ENCODE results near the gene TEX19. TPM values are rescaled to one million over a fixed set of nuclear protein-coding genes. Genes with fewer than 3 reads are reported as not detected.

The TEX19 gene
- total RNA-seq, 4 donors from 2014 or later = not detected

GRCh38 chr17:82400206-82400605 lies 41.2 kb downstream of the TEX19 start:
- TF ChIP-seq EP300 (IDR thresholded peaks at IDR 0.05) (no peak), CTCF (IDR thresholded peaks at IDR 0.05) (no peak), POLR2AphosphoS5 (IDR thresholded peaks at IDR 0.05) (no peak), POLR2A (IDR thresholded peaks at IDR 0.05; ENCODE audit: low read depth) (no peak)
- Histone ChIP-seq H3K27ac (replicated peaks in 1 of 4) (peak overlapping the region in 1 of 4 donors; percentile 30), H3K36me3 (peaks cover 24 to 83% (median 42%) of the 10 kb centered on the region in 4 donors), H3K27me3 (no peaks in the 10 kb centered on the region), H3K4me3 (no peak overlapping the region), H3K9me3 (no peaks in the 10 kb centered on the region), H3K4me1 (peaks cover 5 to 37% (median 22%) of the 10 kb centered on the region in 4 donors)
- intact Hi-C loops (cut with DNase I) = no loop called here
- DNase-seq (ENCODE audit: extremely low spot score) = no peak
- 52% methylated on average over 7 of the region's 7 CpGs for WGBS

GRCh38 chr17:82400830-82401229 lies 41.8 kb downstream of the TEX19 start:
- TF ChIP-seq CTCF (IDR thresholded peaks at IDR 0.05) (no peak), EP300 (IDR thresholded peaks at IDR 0.05) (no peak), POLR2AphosphoS5 (IDR thresholded peaks at IDR 0.05) (no peak), POLR2A (IDR thresholded peaks at IDR 0.05; ENCODE audit: low read depth) (no peak)
- Histone ChIP-seq H3K36me3 (peaks cover 24 to 85% (median 42%) of the 10 kb centered on the region in 4 donors), H3K4me1 (peaks cover 5 to 37% (median 22%) of the 10 kb centered on the region in 4 donors), H3K9me3 (no peaks in the 10 kb centered on the region), H3K27ac (replicated peaks in 1 of 4) (no peak overlapping the region), H3K4me3 (no peak overlapping the region), H3K27me3 (no peaks in the 10 kb centered on the region)
- DNase-seq (ENCODE audit: extremely low spot score) = no peak
- WGBS = 87% methylated on average over 19 of the region's 19 CpGs
- intact Hi-C loops (cut with DNase I) = no loop called here

- peaks cover 10 to 23% (median 17%) of the 10 kb centered on the region in 4 donors for H3K4me1 ChIP-seq
- DNase-seq (ENCODE audit: extremely low spot score) = no peak
- H3K9me3 ChIP-seq = no peaks in the 10 kb centered on the region
- H3K27me3 ChIP-seq = no peaks in the 10 kb centered on the region
- TF ChIP-seq POLR2AphosphoS5 (IDR thresholded peaks at IDR 0.05) (no peak), EP300 (IDR thresholded peaks at IDR 0.05) (no peak), POLR2A (IDR thresholded peaks at IDR 0.05; ENCODE audit: low read depth) (no peak), CTCF (IDR thresholded peaks at IDR 0.05) (no peak)
- H3K36me3 ChIP-seq = peaks cover 24 to 93% (median 46%) of the 10 kb centered on the region in 4 donors
- no peak overlapping the region for H3K27ac ChIP-seq (replicated peaks in 1 of 4)
- 86% methylated on average over 7 of the region's 7 CpGs for WGBS
- intact Hi-C loops (cut with DNase I) = no loop called here
- H3K4me3 ChIP-seq = no peak overlapping the region
Measured at GRCh38 chr17:82402865-82403264, 43.8 kb downstream of the TEX19 start.

GRCh38 chr17:82403662-82404660 lies 44.9 kb downstream of the TEX19 start:
- intact Hi-C loops (cut with DNase I) = no loop called here
- WGBS = 94% methylated on average over 67 of the region's 67 CpGs
- Histone ChIP-seq H3K9me3 (no peaks in the 10 kb centered on the region), H3K4me1 (peaks cover 10 to 17% (median 13%) of the 10 kb centered on the region in 4 donors), H3K4me3 (no peak overlapping the region), H3K27me3 (no peaks in the 10 kb centered on the region), H3K27ac (replicated peaks in 1 of 4) (no peak overlapping the region), H3K36me3 (peaks cover 24 to 94% (median 51%) of the 10 kb centered on the region in 4 donors)
- TF ChIP-seq EP300 (IDR thresholded peaks at IDR 0.05) (no peak), POLR2AphosphoS5 (IDR thresholded peaks at IDR 0.05) (no peak), CTCF (IDR thresholded peaks at IDR 0.05) (no peak), POLR2A (IDR thresholded peaks at IDR 0.05; ENCODE audit: low read depth) (no peak)
- DNase-seq (ENCODE audit: extremely low spot score) = no peak

Measured in esophagus muscularis mucosa (tissue), 4 donors.